NT2/D1 (cell line): ENCODE measurements around the gene EPHB2.

Experiments
- SUZ12 ChIP-seq: IDR thresholded peaks from 2 replicates; pipeline ENCODE4 v1.6.1; 2011; ENCODE audit not compliant: insufficient read length, insufficient read depth; ENCODE audit errors: extremely low read depth
- YY1 ChIP-seq: IDR thresholded peaks from 2 replicates; pipeline ENCODE4 v1.6.1; 2011; ENCODE audit not compliant: insufficient read length, insufficient read depth
- ZNF274 ChIP-seq: IDR thresholded peaks from 2 replicates; pipeline ENCODE4 v1.6.1; 2011; ENCODE audit warnings: mild to moderate bottlenecking, low read depth, low read length

DNA sequence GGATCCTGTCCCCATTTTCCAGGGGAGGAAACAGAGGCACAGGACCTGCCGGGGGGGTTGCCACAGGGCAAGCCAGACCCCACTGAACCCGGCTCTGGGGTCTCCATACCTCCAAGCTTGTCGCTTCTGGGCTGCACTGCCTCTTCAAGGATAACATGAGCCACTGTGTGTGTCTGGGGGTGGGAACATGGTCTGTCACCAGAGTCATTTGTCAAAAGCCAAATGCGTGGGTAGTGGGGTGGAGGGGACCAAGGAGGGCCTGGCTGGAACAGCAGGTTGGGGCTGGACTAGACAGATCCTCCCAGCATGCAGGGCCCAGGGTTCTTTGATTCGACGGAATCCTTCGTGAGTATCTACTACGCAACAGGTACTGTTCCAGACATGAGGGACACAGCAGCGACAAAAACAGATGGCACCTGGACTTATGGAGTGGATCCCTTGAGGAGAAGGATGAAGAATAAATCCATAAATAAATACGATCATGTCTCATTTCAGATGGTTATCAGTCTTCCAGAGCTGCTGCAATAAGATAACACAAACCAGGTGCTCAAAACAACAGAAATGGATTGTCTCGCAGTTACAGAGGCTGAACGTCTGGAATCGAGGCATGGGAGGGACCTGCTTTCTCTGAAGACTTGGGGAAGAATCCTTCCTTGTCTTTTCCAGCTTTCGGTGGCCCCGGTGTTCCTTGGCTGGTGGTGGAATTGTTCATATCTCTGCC is 28.9 kb upstream of the EPHB2 start:
- TF ChIP-seq ZNF274 (no peak), YY1 (no peak), SUZ12 (no peak)
